Neuron (in vitro differentiated cells): ENCODE results near the gene ATP6V0E1.

Experiments
- H2AFZ ChIP-seq: one replicate; pipeline ENCODE4 v1.6.1; 2013; ENCODE audit warnings: low read depth, mild to moderate bottlenecking, inconsistent platforms, low read length, moderate library complexity
- H3K27me3 ChIP-seq: one replicate; pipeline ENCODE4 v1.6.1; 2013; ENCODE audit warnings: low read length; ENCODE audit not compliant: insufficient read depth
- H3K36me3 ChIP-seq: one replicate; pipeline ENCODE4 v1.6.1; 2013; ENCODE audit warnings: low read length; ENCODE audit not compliant: insufficient read depth
- H3K4me1 ChIP-seq: one replicate; pipeline ENCODE4 v1.6.1; 2013; ENCODE audit warnings: low read length; ENCODE audit not compliant: insufficient read depth
- H3K4me3 ChIP-seq: 2 replicates; pipeline ENCODE4 v1.5.1; 2013; ENCODE audit warnings: mild to moderate bottlenecking, low read length, moderate library complexity
- H3K9me3 ChIP-seq: one replicate; pipeline ENCODE4 v1.6.1; 2013; ENCODE audit warnings: low read length

Gene ATP6V0E1

DNA sequence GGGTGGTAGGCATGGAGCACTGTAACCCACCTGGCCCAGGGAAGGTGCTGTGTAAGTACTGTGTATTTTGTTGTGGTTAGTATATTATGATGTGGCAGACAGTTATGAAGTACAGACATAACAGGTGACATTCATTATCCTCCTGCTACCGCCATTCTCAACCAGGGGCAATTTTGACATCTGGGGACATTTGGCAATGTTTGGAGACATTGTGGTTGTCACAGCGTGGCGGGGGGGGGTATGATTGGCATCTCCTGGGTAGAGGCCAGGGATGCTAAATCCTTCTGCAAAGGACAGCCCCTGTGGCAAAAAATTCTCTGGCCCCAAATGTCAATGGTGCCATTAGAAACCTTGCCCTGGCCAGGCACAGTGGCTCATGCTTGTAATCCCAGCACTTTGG lies 34.1 kb upstream of the ATP6V0E1 start:
- no peaks in the 10 kb centered on the region for H3K4me1 ChIP-seq
- no peaks in the 10 kb centered on the region for H3K27me3 ChIP-seq
- no peaks in the 10 kb centered on the region for H3K9me3 ChIP-seq
- H2AFZ ChIP-seq = no peak overlapping the region
- peaks cover 25% of the 10 kb centered on the region for H3K36me3 ChIP-seq
- no peak overlapping the region for H3K4me3 ChIP-seq

DNA sequence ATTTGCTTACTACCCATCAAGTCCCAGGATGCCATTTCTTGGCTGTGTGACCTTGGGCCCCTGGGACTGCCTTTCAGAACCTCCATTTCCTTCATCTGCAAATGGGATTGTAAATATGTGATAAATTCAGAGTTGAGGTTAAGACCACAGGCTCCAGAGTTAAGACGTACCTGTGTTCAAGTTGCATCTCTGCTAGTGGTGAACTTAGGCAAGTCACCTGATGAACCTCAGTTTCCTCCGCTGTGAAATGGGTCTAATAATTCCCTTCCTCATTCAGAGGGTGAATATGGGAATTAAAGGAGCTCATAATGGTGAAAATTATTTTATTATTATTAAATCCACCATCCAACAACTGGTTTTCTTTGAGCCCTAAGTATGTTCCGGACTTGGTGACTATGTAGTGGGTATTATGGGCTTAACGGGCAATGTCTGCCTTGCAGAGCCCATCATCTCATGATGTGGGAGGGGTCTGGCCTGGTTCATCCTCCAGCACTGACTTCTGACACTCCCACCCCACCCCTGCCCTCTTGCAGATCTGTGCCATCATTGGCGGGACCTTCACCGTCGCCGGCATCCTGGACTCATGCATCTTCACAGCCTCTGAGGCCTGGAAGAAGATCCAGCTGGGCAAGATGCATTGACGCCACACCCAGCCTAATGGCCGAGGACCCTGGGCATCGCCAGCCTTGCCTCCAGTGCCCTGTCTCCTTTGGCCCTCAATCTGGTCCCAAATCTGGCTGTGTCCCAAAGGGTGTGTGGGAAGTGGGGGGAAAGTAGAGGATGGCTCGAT lies 33.2 kb upstream of the ATP6V0E1 start:
- Histone ChIP-seq H3K9me3 (no peaks in the 10 kb centered on the region), H3K4me3 (no peak overlapping the region), H3K27me3 (no peaks in the 10 kb centered on the region), H3K36me3 (peaks cover 25% of the 10 kb centered on the region), H3K4me1 (no peaks in the 10 kb centered on the region), H2AFZ (no peak overlapping the region)

DNA sequence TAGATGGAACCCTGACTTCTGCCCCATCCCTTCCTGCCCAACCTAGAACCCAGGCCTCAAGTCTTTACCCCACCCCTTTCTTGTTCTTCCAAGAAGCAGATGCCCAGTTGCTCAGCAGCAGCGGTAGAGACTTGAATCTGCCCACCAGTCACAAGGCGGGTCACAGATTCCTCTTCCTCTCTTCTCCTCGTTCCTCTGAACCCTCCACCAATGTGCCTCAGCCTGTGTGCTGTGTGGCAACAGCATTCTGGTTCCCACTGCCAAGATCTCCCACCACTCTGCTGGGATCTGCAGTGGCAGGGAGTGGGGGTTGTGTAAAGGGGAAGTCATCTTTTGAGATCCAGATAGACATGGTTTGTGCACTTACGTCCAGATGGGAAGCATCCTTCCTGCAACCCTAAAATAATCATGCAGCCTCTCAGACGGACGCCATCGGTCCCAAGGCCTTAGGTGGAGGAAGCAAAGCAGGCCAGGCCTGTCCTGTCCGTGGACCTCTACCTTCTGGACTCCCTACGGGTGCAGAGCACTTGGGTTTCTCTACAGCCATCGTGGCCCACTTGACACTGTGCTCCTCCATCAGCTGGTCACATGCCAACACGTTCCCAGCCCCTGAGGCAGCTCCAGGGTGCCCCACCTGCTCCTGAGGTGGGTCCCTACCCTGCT lies 32.1 kb upstream of the ATP6V0E1 start:
- Histone ChIP-seq H3K27me3 (no peaks in the 10 kb centered on the region), H3K9me3 (no peaks in the 10 kb centered on the region), H3K4me3 (no peak overlapping the region), H3K4me1 (no peaks in the 10 kb centered on the region), H3K36me3 (peaks cover 20% of the 10 kb centered on the region), H2AFZ (no peak overlapping the region)

DNA sequence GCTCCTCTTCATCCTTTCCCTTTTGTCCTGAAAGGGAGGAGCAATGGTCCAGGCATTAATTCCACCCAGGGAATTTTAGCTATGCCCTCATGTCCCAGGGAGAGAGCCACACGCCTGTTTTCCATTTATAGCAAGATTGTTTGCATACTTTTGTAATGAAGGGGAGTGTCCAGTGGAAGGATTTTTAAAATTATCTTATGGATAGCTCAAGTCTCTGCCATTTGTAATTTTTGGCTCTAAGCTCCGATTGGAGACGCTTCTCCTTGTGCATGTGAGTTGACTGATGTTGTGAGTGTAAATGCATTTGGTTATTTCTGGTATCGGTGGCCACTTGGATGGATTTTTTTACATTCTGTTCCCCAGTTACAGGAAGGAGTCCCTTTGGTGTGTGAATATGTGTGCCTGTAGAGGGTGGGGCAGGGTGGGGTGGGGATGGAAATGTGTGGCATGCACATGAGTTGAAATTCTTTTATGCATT lies 31.5 kb upstream of the ATP6V0E1 start:
- H3K4me3 ChIP-seq = no peak overlapping the region
- H3K36me3 ChIP-seq = peaks cover 19% of the 10 kb centered on the region
- no peaks in the 10 kb centered on the region for H3K4me1 ChIP-seq
- no peaks in the 10 kb centered on the region for H3K9me3 ChIP-seq
- H2AFZ ChIP-seq = no peak overlapping the region
- H3K27me3 ChIP-seq = no peaks in the 10 kb centered on the region

DNA sequence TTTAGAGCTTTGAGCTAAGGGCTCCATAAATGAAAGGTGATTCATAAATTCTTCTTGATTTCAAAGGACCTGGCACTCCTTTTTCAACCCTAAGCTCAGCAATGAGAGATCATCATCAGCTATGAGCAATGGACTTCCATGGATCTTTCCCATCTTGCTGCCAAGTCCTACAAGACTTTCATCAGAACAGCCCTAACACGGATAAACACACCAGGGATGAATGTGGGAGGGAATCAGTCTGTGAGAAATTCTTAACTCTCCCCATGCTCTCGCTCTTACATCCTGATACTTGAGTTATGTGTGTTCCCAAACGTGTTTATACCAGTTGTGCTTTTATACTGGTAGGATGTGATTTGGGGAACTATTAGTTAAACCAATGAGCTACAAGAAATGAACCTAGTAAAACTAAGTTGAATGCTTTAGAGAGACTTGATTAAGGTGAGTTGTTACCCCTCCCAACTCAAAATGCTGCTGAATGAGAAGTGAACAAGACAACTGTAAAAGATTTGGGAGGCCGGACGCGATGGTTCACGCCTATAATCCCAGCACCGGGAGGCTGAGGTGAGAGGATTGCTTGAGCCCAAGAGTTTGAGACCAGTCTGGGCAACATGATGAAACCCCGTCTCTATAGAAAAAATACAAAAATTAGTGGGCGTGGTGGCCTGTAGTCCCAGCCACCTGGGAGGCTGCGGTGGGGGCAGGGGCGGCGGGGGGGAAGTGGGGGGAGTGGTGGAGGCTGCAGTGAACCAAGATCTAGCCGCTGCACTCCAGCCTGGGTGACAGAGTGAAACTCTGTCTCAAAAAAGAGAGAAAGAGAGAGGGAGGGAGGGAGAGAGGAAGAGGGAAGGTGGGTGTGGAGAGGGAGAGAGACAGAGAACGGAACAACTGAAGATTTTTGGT lies 29.5 kb upstream of the ATP6V0E1 start:
- Histone ChIP-seq H3K4me3 (no peak overlapping the region), H3K9me3 (no peaks in the 10 kb centered on the region)

DNA sequence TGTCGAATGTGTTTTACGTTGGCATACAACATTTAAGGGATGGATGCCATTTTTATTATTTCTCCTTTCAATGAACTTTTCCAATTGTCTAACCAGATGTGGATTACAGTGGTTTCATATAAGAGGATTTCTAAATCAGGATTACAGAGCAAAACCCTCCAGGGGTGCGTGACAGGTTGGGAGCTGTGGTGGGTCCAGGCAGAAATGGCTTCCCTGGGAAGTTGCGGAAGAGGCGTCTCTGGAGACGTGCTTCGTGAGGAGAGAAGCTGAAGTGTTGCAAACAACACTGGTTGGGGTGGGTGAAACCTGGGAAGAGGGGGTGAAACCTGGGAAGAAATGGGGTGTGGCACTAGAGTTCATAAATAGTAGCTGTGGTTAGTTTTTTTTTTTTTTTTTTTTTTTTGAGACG lies 28.8 kb upstream of the ATP6V0E1 start:
- H3K4me3 ChIP-seq = no peak overlapping the region
- H3K27me3 ChIP-seq = no peaks in the 10 kb centered on the region
- no peaks in the 10 kb centered on the region for H3K9me3 ChIP-seq
- H3K4me1 ChIP-seq = no peaks in the 10 kb centered on the region
- peaks cover 10% of the 10 kb centered on the region for H3K36me3 ChIP-seq
- H2AFZ ChIP-seq = no peak overlapping the region

More for the DNA sequence above, 29.5 kb upstream of the ATP6V0E1 start:
- Histone ChIP-seq H3K36me3 (peaks cover 13% of the 10 kb centered on the region), H2AFZ (no peak overlapping the region), H3K4me1 (no peaks in the 10 kb centered on the region), H3K27me3 (no peaks in the 10 kb centered on the region)

DNA sequence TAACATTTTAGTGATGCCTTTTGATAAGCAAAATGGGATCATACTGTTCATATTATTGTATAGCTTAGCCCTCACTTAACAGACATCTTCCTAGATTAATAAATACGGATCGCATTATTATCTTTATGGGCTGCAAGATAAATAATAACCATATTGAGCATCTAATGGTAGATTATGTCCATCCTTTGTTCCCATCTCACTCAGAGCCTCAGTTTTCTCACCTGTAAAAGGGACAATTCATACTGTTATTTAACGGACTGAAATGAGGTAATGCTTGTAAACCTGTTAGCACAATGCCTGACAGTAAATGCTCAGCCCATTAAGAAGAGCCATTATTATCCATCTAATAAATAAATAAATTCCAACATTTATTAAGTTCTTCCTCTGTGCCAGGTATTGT lies 27.3 kb upstream of the ATP6V0E1 start:
- Histone ChIP-seq H3K4me3 (no peak overlapping the region), H2AFZ (no peak overlapping the region), H3K4me1 (peaks cover 9% of the 10 kb centered on the region), H3K9me3 (no peaks in the 10 kb centered on the region), H3K36me3 (peaks cover 3% of the 10 kb centered on the region), H3K27me3 (no peaks in the 10 kb centered on the region)

DNA sequence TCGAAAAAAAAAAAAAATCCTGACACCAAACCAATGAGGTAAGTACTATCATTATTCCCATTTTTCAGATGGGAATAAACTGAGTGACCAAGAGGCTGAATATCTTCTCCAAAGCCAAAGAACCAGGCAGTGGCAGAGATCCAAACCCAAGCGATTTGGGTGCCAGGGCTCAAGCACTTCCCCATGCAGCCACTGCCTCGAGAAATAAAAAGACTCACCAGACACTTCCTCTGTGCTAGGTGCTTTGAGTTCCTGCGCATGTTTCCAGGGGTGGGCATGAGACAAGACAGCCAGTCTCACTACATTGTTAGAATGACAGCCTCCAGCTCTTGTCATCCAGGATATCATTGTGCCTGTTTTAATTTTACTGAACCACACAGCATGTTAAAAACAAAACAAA lies 26.6 kb upstream of the ATP6V0E1 start:
- peaks cover 9% of the 10 kb centered on the region for H3K4me1 ChIP-seq

DNA sequence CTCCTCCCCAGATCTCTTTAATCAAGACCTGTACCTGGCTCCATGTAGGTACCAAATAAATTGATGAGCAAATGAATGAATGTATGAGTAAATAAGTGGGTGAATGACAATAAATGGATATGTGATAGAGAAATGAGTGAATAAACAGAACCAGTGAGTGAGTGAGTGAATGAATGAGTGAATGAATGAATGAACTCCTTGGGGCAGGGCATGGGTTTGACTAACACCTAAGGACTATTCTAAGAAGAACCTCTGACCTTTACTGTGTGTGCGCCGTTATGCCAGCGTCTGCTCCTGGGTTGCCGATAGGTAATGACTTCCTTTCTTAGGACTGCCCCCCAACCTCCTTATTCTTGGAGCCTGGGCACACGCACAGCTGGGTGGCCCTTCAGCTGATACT lies 26.1 kb upstream of the ATP6V0E1 start:
- Histone ChIP-seq H3K4me3 (no peak overlapping the region), H3K4me1 (peaks cover 9% of the 10 kb centered on the region), H2AFZ (no peak overlapping the region), H3K9me3 (no peaks in the 10 kb centered on the region), H3K36me3 (peaks cover 5% of the 10 kb centered on the region), H3K27me3 (no peaks in the 10 kb centered on the region)

More for the DNA sequence above, 26.6 kb upstream of the ATP6V0E1 start:
- Histone ChIP-seq H3K9me3 (no peaks in the 10 kb centered on the region), H3K4me3 (no peak overlapping the region), H3K36me3 (peaks cover 5% of the 10 kb centered on the region), H2AFZ (no peak overlapping the region), H3K27me3 (no peaks in the 10 kb centered on the region)

DNA sequence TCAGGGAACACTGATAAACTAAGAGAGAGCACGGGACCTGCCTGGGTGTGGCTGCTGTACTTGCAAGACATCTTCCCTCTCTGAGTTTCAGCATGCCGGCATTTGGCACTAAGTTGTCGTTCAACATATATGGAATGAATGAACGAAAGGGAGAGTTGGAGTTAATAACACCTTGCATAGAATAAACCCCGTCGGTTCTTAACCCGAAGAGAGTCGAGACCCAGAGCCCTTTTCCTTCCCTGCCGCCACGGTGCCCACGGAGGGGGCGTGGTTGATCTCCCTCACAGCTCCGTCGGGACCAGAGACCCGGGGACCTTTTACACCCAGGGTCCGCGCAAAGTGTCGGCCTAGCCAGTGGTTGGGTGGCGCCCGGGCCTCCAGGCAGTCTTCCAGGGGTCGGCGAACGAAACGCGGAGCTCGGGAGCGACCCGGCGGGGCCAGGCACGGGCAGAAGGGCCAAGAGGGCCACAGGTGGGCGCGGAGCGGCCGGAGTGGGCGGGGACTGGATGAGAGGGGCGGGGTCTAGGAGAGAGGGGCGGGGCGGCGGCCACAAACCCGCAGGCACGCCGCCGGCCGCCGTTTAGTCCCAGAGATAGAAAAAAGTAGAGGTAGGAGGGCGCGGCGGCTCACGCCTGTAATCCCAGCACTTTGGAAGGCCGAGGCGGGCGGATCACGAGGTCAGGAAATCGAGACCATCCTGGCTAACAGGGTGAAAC lies 25.1 kb upstream of the ATP6V0E1 start:
- Histone ChIP-seq H3K27me3 (no peaks in the 10 kb centered on the region), H3K4me3 (peak overlapping the region; percentile 70), H3K9me3 (no peaks in the 10 kb centered on the region), H2AFZ (peak overlapping the region; percentile 63), H3K4me1 (peaks cover 9% of the 10 kb centered on the region), H3K36me3 (peaks cover 5% of the 10 kb centered on the region)

DNA sequence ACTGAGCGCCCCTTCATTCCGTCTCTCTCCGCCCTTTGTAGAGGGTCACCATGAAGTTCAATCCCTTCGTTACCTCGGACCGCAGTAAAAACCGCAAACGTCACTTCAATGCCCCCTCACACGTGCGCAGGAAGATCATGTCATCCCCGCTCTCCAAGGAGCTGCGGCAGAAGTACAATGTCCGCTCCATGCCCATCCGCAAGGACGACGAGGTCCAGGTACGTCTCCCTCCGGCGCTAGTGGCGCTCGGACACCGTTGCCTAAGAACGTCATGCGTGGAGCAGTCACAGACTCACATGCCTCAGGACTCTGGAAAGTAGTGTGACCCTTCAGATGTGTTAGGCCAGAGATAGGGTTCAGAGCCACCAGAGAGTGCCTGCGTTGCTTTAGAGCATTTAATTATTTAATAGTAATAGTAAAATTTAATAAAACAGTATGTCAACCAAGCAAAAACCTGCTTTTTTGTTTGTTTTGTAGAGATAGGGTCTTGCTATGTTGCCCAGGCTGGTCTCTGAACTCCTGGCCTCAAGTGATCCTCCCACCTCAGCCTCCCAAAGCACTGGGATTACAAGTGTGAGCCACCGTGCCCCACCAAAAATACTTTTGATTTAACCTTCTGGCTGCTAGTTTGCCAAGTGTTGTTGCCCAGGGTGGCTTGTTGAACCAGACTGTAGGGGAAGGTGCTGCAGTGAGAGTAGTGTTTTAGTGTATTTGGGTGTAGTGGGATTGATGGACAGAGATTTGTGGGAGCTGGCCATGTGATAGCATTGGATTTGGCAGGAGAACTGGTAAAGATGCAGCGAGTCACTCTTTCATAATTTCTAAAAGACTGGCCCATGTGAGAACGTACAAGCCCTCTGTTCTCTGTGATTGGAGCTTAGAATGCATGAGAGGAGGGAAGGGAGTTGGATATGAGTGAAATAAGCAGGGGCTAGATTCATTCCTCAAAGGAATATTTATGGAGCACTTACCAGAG lies 23.5 kb upstream of the ATP6V0E1 start:
- Histone ChIP-seq H3K27me3 (no peaks in the 10 kb centered on the region), H3K36me3 (peaks cover 10% of the 10 kb centered on the region), H2AFZ (peak overlapping the region; percentile 6), H3K4me1 (peaks cover 9% of the 10 kb centered on the region), H3K9me3 (no peaks in the 10 kb centered on the region), H3K4me3 (peak overlapping the region; percentile 70)
